ENCODE measurements around the gene TMEM256.

TMEM256 gene

GRCh38 chr17:7429722-7430121, 25.8 kb upstream of the TMEM256 start:
- no peak for DNase-seq (ENCODE audit: low read depth)

- no peak for DNase-seq (ENCODE audit: low read depth)
Observed at GRCh38 chr17:7428557-7428956, 24.7 kb upstream of the TMEM256 start, which contains the start of gene SPEM3. SPEM3 (plus strand) TSS chr17:7428857; CDS start chr17:7428903, 46 bp downstream.

- DNase-seq (ENCODE audit: low read depth) = no peak
Observed at GRCh38 chr17:7427549-7427948, 23.7 kb upstream of the TMEM256 start.

GRCh38 chr17:7426896-7427489, 23.1 kb upstream of the TMEM256 start:
- DNase-seq (ENCODE audit: low read depth) = no peak

GRCh38 chr17:7426203-7426863, 22.4 kb upstream of the TMEM256 start:
- no peak for DNase-seq (ENCODE audit: low read depth)

- no peak for DNase-seq (ENCODE audit: low read depth)
Observed at GRCh38 chr17:7425756-7426155, 21.9 kb upstream of the TMEM256 start.

GRCh38 chr17:7425316-7425715, 21.4 kb upstream of the TMEM256 start, which contains the start of gene SPEM2:
SPEM2 (plus strand) TSS chr17:7425616; CDS start chr17:7425689, 73 bp downstream.
- no peak for DNase-seq (ENCODE audit: low read depth)

GRCh38 chr17:7423679-7424078, 19.8 kb upstream of the TMEM256 start:
- DNase-seq (ENCODE audit: low read depth) = no peak

GRCh38 chr17:7421186-7421585, 17.3 kb upstream of the TMEM256 start:
- no peak for DNase-seq (ENCODE audit: low read depth)

- no peak for DNase-seq (ENCODE audit: low read depth)
Observed at GRCh38 chr17:7419819-7420610, 16.1 kb upstream of the TMEM256 start, which contains the start of gene SPEM1. SPEM1 (plus strand) TSS chr17:7420324; CDS start chr17:7420385, 61 bp downstream.

- DNase-seq (ENCODE audit: low read depth) = no peak
Observed at GRCh38 chr17:7418472-7419152, 14.7 kb upstream of the TMEM256 start.

- no peak for DNase-seq (ENCODE audit: low read depth)
Observed at GRCh38 chr17:7417056-7417655, 13.3 kb upstream of the TMEM256 start.

GRCh38 chr17:7416323-7416722, 12.4 kb upstream of the TMEM256 start:
- DNase-seq (ENCODE audit: low read depth) = no peak

- DNase-seq (ENCODE audit: low read depth) = no peak
Observed at GRCh38 chr17:7415784-7416183, 11.9 kb upstream of the TMEM256 start.

- no peak for DNase-seq (ENCODE audit: low read depth)
Observed at GRCh38 chr17:7414837-7415236, 10.9 kb upstream of the TMEM256 start.

- DNase-seq (ENCODE audit: low read depth) = no peak
Observed at GRCh38 chr17:7413346-7413985, 9.6 kb upstream of the TMEM256 start.

- DNase-seq (ENCODE audit: low read depth) = no peak
Observed at GRCh38 chr17:7411427-7411750, 7.5 kb upstream of the TMEM256 start.

- no peak for DNase-seq (ENCODE audit: low read depth)
Observed at GRCh38 chr17:7410634-7411426, 6.9 kb upstream of the TMEM256 start.

GRCh38 chr17:7409716-7410115, 5.8 kb upstream of the TMEM256 start:
- DNase-seq (ENCODE audit: low read depth) = no peak

- no peak for DNase-seq (ENCODE audit: low read depth)
Observed at GRCh38 chr17:7408863-7409262, 5.0 kb upstream of the TMEM256 start.

- no peak for DNase-seq (ENCODE audit: low read depth)
Observed at GRCh38 chr17:7408252-7408727, 4.4 kb upstream of the TMEM256 start.

Measured in stimulated activated CD8-positive, alpha-beta memory T cell treated with anti-CD3 and anti-CD28 coated beads, Interleukin-15, amount 100 ng/mL, for 1 hour (primary cell).